Measurements from ENCODE around the gene SEMA5B. TPM values are rescaled to one million over a fixed set of nuclear protein-coding genes. Genes with fewer than 3 reads are reported as not detected.

Gene SEMA5B
- polyA plus RNA-seq, 1 donor from 2014 or later: 7.0 TPM

GRCh38 chr3:122966045-122966444, 61.5 kb downstream of the SEMA5B start:
- Histone ChIP-seq H3K9ac (ENCODE audit: low read length) (no peak overlapping the region), H3F3A (ENCODE audit: insufficient read depth, low read length, poor library complexity, severe bottlenecking) (no peaks in the 10 kb centered on the region), H3K9me3 (ENCODE audit: low read length) (no peaks in the 10 kb centered on the region), H3K4me3 (ENCODE audit: low read length) (no peak overlapping the region), H2AFZ (ENCODE audit: low read depth, low read length) (no peak overlapping the region), H3K27me3 (ENCODE audit: insufficient read depth, low read depth, low read length) (no peaks in the 10 kb centered on the region), H3K36me3 (ENCODE audit: insufficient read depth, low read length) (no peaks in the 10 kb centered on the region), H4K20me1 (ENCODE audit: insufficient read depth) (no peaks in the 10 kb centered on the region), H3K79me2 (replicated peaks; ENCODE audit: insufficient read depth, low read length) (no peaks in the 10 kb centered on the region), H3K4me2 (ENCODE audit: low read length) (no peak overlapping the region), H3K27ac (ENCODE audit: low read length) (no peak overlapping the region), H3K9me2 (ENCODE audit: insufficient read depth, low read length) (no peaks in the 10 kb centered on the region)
- TF ChIP-seq SMC3 (conservative IDR thresholded peaks at IDR 0.05; ENCODE audit: poor library complexity) (no peak), RAD21 (conservative IDR thresholded peaks at IDR 0.05) (no peak), POLR2AphosphoS5 (IDR thresholded peaks at IDR 0.05) (no peak)

GRCh38 chr3:122964811-122965210, 62.8 kb downstream of the SEMA5B start:
- no peaks in the 10 kb centered on the region for H4K20me1 ChIP-seq (ENCODE audit: insufficient read depth)
- H3F3A ChIP-seq (ENCODE audit: insufficient read depth, low read length, poor library complexity, severe bottlenecking): no peaks in the 10 kb centered on the region
- H3K27ac ChIP-seq (ENCODE audit: low read length): no peak overlapping the region
- no peaks in the 10 kb centered on the region for H3K36me3 ChIP-seq (ENCODE audit: insufficient read depth, low read length)
- H3K27me3 ChIP-seq (ENCODE audit: insufficient read depth, low read depth, low read length): no peaks in the 10 kb centered on the region
- H3K4me2 ChIP-seq (ENCODE audit: low read length): no peak overlapping the region
- H3K9ac ChIP-seq (ENCODE audit: low read length): no peak overlapping the region
- H2AFZ ChIP-seq (ENCODE audit: low read depth, low read length): no peak overlapping the region
- H3K4me3 ChIP-seq (ENCODE audit: low read length): no peak overlapping the region
- no peaks in the 10 kb centered on the region for H3K9me3 ChIP-seq (ENCODE audit: low read length)
- H3K9me2 ChIP-seq (ENCODE audit: insufficient read depth, low read length): no peaks in the 10 kb centered on the region
- TF ChIP-seq TAF1 (IDR thresholded peaks at IDR 0.05; ENCODE audit: low read depth): no peak
- TF ChIP-seq EP300 (conservative IDR thresholded peaks at IDR 0.05; ENCODE audit: poor library complexity, severe bottlenecking): no peak
- no peak for TF ChIP-seq CTCF (IDR thresholded peaks at IDR 0.05; ENCODE audit: poor library complexity, severe bottlenecking)
- no peak for TF ChIP-seq EZH2 (IDR thresholded peaks at IDR 0.05; ENCODE audit: borderline replicate concordance, insufficient read depth, low read length, poor library complexity, severe bottlenecking)
- no peak for TF ChIP-seq POLR2AphosphoS5 (IDR thresholded peaks at IDR 0.05)
- TF ChIP-seq RAD21 (conservative IDR thresholded peaks at IDR 0.05): no peak
- TF ChIP-seq MXI1 (conservative IDR thresholded peaks at IDR 0.05; ENCODE audit: poor library complexity, severe bottlenecking): no peak
- no peak for TF ChIP-seq SMC3 (conservative IDR thresholded peaks at IDR 0.05; ENCODE audit: poor library complexity)
- no peak for TF ChIP-seq REST (IDR thresholded peaks at IDR 0.05; ENCODE audit: borderline replicate concordance)
- H3K79me2 ChIP-seq (replicated peaks; ENCODE audit: insufficient read depth, low read length): no peaks in the 10 kb centered on the region

- Histone ChIP-seq H3K36me3 (ENCODE audit: insufficient read depth, low read length) (no peaks in the 10 kb centered on the region), H3K9me3 (ENCODE audit: low read length) (no peaks in the 10 kb centered on the region), H4K20me1 (ENCODE audit: insufficient read depth) (no peaks in the 10 kb centered on the region), H3K79me2 (replicated peaks; ENCODE audit: insufficient read depth, low read length) (no peaks in the 10 kb centered on the region), H3K27me3 (ENCODE audit: insufficient read depth, low read depth, low read length) (no peaks in the 10 kb centered on the region), H3K4me2 (ENCODE audit: low read length) (no peak overlapping the region), H3K27ac (ENCODE audit: low read length) (no peak overlapping the region), H3K9ac (ENCODE audit: low read length) (no peak overlapping the region), H3K9me2 (ENCODE audit: insufficient read depth, low read length) (no peaks in the 10 kb centered on the region), H3K4me3 (ENCODE audit: low read length) (no peak overlapping the region), H2AFZ (ENCODE audit: low read depth, low read length) (no peak overlapping the region), H3F3A (ENCODE audit: insufficient read depth, low read length, poor library complexity, severe bottlenecking) (no peaks in the 10 kb centered on the region)
- no peak for TF ChIP-seq REST (IDR thresholded peaks at IDR 0.05; ENCODE audit: borderline replicate concordance)
- TF ChIP-seq SMC3 (conservative IDR thresholded peaks at IDR 0.05; ENCODE audit: poor library complexity): no peak
- TF ChIP-seq EZH2 (IDR thresholded peaks at IDR 0.05; ENCODE audit: borderline replicate concordance, insufficient read depth, low read length, poor library complexity, severe bottlenecking): no peak
- TF ChIP-seq POLR2AphosphoS5 (IDR thresholded peaks at IDR 0.05): no peak
- TF ChIP-seq CTCF (IDR thresholded peaks at IDR 0.05; ENCODE audit: poor library complexity, severe bottlenecking): no peak
- no peak for TF ChIP-seq RAD21 (conservative IDR thresholded peaks at IDR 0.05)
- no peak for TF ChIP-seq MXI1 (conservative IDR thresholded peaks at IDR 0.05; ENCODE audit: poor library complexity, severe bottlenecking)
- no peak for TF ChIP-seq EP300 (conservative IDR thresholded peaks at IDR 0.05; ENCODE audit: poor library complexity, severe bottlenecking)
- no peak for TF ChIP-seq TAF1 (IDR thresholded peaks at IDR 0.05; ENCODE audit: low read depth)
Measured at GRCh38 chr3:122962149-122962548, 65.4 kb downstream of the SEMA5B start.
